Measurements from ENCODE around the gene FNBP1L.
A peak's percentile ranks its signal among the peaks of the same experiment; 100 is the strongest.

Gene FNBP1L

DNA sequence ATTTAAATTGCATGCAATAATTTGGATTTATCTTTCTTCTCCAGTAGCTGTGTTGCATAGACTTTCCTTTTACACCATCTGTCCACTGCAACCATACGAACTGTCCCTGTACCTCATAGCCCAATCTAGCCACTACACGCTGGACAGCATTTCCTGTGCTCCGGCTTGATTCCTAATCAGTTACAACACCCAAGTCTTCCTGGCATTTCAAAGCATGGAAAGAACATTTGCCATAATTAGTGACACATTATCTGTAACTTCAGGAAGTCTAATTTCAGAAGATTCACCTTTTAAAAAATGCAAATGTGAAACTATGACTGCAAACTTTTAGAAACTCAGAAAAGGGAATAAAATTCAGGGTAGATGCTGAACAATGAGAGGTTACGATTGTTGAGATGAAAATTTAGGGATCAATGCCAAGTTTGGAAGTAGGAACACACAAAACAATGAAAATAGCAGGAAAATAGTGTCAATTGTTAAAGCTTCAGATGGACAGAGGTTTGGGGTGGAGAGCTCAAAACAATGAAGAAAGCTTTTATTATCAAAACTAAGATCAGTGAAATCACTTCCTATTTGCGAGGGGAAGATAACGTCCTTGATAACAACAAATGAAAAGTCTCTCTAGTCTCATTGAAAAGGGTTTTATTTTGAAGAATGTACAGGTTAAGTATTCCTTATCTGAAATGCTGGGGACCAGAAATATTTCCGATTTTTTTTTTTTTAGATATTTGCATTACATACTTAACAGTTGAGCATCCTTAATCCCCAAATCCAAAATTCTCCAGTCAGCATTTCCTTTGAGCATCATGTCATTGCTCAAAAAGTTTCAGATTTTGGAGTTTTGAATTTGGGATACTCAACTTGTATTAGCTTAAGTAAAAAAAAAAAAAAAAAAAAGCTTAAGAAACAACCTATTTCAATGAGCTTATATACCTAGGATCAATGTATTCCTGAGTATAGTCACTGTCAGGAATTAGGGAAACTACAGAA is 107.3 kb downstream of the FNBP1L start:
- TF ChIP-seq, protein P1, sequence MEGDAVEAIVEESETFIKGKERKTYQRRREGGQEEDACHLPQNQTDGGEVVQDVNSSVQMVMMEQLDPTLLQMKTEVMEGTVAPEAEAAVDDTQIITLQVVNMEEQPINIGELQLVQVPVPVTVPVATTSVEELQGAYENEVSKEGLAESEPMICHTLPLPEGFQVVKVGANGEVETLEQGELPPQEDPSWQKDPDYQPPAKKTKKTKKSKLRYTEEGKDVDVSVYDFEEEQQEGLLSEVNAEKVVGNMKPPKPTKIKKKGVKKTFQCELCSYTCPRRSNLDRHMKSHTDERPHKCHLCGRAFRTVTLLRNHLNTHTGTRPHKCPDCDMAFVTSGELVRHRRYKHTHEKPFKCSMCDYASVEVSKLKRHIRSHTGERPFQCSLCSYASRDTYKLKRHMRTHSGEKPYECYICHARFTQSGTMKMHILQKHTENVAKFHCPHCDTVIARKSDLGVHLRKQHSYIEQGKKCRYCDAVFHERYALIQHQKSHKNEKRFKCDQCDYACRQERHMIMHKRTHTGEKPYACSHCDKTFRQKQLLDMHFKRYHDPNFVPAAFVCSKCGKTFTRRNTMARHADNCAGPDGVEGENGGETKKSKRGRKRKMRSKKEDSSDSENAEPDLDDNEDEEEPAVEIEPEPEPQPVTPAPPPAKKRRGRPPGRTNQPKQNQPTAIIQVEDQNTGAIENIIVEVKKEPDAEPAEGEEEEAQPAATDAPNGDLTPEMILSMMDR (conservative IDR thresholded peaks at IDR 0.05; ENCODE audit: low read length), result no peak
- no peak for DNase-seq (ENCODE audit: low read depth)
- no peak overlapping the region for H3K4me3 ChIP-seq (ENCODE audit: low read length)

DNA sequence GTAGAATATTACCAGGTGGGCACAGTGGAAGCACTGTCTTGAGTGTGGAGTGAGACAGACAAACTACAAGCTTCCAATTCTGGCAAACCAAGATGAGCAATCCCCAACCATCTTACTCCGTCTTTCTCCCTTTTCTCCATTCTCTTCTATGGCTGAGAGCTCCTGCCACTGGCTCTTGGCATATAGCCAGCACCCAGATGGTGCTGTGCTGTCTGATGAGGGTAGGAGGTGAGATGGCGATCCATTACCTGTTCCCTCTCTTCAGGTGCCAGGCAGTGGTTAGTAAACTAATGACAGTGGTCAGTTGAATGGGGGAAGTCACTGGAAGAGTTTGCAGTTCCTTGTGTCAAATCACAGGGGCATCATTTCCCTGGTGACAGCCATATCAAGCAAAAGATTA is 108.4 kb downstream of the FNBP1L start:
- no peak for DNase-seq (ENCODE audit: low read depth)
- TF ChIP-seq, protein P1 (conservative IDR thresholded peaks at IDR 0.05; ENCODE audit: low read length), result no peak

DNA sequence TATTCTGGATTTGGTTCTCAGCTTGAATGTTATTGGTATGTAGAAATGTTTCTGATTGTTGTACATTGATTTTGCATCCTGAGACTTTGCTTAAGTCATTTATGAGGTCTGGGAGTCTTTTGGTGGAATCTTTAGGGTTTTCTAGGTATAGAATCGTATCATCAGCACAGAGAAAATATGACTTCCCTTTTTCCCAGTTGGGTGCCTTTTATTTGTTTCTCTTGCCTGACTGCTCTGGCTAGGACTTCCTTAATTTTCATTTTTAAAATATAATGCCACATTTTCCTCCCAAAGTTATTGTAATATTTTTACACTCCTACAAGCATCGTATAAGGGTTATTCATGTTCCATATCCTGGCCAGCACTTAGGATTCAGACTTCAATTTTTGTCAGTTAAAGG is 111.1 kb downstream of the FNBP1L start:
- no peak for DNase-seq (ENCODE audit: low read depth)
- no peak overlapping the region for H3K4me3 ChIP-seq (ENCODE audit: low read length)
- TF ChIP-seq, protein P1 (conservative IDR thresholded peaks at IDR 0.05; ENCODE audit: low read length), result no peak

More for the DNA sequence above, 108.4 kb downstream of the FNBP1L start:
- H3K4me3 ChIP-seq (ENCODE audit: low read length), result no peak overlapping the region

DNA sequence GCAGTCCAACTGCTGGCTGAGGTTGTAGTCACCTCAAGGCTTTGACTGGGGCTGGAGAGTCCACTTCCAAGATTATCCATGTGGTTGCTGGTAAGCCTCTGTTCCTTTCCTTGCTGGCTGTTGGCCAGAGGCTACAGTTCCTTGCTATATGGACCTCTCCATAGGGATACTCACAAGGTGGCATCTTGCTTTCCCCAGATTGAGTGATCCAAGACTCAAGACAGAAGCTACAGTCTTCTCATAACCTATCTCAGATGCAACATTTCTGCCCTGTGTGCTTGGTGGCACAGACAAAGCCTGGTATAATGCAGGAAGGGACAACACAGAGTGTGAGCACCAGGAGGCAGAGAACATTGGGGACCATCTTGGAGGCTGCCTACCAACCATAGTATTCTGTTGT is 111.8 kb downstream of the FNBP1L start:
- H3K4me3 ChIP-seq (ENCODE audit: low read length), result no peak overlapping the region
- TF ChIP-seq, protein P1 (conservative IDR thresholded peaks at IDR 0.05; ENCODE audit: low read length), result no peak
- no peak for DNase-seq (ENCODE audit: low read depth)

DNA sequence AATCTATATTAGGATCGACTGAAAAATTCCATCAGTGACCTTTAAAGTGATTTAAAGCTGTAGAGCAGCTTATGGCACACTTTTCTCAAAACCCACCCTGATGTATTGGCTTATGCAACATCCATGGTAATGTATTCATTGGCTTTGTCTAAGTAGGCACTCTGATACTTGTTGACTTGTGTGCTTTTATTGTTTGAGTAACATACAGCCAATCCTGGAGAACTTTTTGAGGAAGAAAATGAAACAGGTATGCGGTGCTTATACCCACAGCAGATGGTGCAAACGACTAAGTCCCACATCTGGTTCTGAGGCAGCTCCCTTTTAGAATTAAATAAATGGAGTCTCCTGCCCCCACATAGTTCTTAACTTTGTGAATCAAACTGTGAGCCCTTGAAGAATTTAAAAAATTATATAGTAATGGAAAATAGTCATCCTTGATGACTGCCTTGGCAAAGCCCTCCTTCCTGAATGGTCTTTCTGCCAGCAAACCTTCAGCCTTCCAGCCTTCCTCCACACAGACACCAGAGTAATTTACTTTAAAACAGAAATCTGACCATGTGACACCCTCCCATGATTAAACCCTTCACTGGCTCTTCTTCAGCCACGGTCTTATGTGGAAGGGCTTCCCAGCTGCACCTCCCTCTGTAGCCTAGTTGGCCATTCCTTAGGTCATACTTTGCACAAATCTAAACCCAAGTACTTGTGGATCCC is 117.7 kb downstream of the FNBP1L start:
- DNase-seq (ENCODE audit: low read depth), result peak; percentile 82
- TF ChIP-seq, protein P1 (conservative IDR thresholded peaks at IDR 0.05; ENCODE audit: low read length), result no peak
- H3K4me3 ChIP-seq (ENCODE audit: low read length), result no peak overlapping the region

DNA sequence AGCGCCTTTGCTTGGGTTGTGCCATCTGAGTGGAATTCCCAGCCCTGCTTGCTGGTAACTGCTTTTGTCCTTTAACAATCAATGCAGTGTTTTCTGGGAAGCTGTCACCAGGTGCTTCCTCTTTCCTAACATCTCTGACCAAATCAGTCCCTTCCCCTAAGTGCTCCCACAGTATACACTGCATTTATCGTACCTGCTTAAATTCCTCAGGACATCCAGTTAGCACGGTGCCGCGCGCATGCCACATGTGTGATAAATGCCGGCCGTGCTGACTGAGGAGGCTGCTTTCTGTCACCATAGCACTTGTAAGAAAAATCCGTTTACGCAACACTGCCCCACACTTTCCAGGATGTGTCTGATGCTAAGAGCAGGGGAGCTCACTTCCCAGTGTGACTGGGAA is 118.3 kb downstream of the FNBP1L start:
- TF ChIP-seq, protein P1 (conservative IDR thresholded peaks at IDR 0.05; ENCODE audit: low read length), result no peak
- DNase-seq (ENCODE audit: low read depth), result peak; percentile 29
- no peak overlapping the region for H3K4me3 ChIP-seq (ENCODE audit: low read length)

Data from AG10803 (cell line).